ENCODE measurements around the gene FCGR2B. TPM values are rescaled to one million over a fixed set of nuclear protein-coding genes. Genes with fewer than 3 reads are reported as not detected.
"Not testable (repeated sequence)": the region's sequence is repeated elsewhere in the genome, so short reads cannot be mapped to it uniquely, and the experiment has no call there.

Gene FCGR2B
- total RNA-seq, 2 donors from 2014 or later, result not detected

DNA sequence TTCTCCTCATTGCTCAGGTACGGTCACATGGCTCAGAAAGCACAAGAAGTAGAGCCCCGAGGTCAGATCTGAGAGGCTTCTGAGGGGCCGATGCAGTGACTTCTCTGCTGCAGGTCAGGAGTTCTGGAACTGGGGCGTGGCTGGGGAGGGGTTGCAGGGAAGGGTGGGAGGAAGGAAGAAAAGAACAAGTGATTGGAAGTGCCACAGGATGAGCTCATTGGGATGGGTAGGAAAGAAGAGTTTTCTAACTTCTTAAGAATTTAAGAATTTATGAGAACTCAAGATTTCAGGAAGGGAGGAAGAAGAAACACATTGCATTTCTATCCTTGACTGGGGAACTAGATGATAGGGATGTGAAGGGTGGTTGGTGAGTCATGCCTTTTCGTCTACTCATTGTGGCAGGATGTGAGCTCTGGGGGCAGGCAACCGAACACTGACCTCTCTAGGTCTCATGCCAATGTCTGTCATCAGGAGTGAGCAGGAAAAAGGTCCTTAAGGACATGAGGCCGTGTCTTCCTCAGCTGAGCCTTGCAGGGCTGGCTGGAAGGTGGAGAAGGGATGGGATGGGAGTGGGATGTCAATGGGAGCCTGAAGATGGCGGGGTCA, 58.9 kb downstream of the FCGR2B start:
- DNase-seq (peak in 1 of 2 donors; percentile 22), ATAC-seq (replicated peaks in 1 of 2) (peak in 1 of 2 donors; percentile 26)
- Mint-ChIP-seq H3K27ac (no peak overlapping the region), H3K27me3 (ENCODE audit: low read depth) (peaks cover 58% of the 10 kb centered on the region), H3K4me1 (ENCODE audit: low read depth) (peaks cover 42% of the 10 kb centered on the region), H3K9me3 (no peaks in the 10 kb centered on the region), H3K4me3 (no peak overlapping the region), H3K36me3 (ENCODE audit: insufficient read depth in 2 of 2) (peaks cover 0 to 2% of the 10 kb centered on the region in 2 donors)

DNA sequence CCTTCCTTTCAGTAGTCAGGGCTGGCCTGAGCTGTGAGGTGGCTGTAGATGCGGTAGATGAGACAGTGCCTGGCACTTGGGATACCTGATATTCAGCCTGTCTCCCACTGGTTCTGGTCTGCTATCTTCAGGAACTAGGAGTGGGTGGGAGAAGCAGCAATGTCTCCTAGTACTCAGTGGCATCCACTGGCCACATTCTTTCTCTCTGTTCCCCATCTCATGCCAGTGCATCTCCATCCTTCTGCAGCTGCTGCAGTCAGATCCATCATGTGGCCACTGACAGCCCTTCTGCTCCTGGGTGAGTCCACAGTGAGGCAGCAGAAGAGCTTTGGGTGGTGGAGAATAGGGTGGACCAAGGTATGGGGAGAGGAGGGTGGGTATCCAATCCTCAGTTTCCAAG, 59.5 kb downstream of the FCGR2B start:
- Mint-ChIP-seq H3K36me3 (ENCODE audit: insufficient read depth in 2 of 2) (peaks cover 0 to 2% of the 10 kb centered on the region in 2 donors), H3K9me3 (no peaks in the 10 kb centered on the region), H3K4me3 (no peak overlapping the region), H3K27me3 (ENCODE audit: low read depth) (peaks cover 52% of the 10 kb centered on the region), H3K4me1 (ENCODE audit: low read depth) (peaks cover 43% of the 10 kb centered on the region), H3K27ac (no peak overlapping the region)
- no peak for DNase-seq
- no peak for ATAC-seq (replicated peaks in 1 of 2)

DNA sequence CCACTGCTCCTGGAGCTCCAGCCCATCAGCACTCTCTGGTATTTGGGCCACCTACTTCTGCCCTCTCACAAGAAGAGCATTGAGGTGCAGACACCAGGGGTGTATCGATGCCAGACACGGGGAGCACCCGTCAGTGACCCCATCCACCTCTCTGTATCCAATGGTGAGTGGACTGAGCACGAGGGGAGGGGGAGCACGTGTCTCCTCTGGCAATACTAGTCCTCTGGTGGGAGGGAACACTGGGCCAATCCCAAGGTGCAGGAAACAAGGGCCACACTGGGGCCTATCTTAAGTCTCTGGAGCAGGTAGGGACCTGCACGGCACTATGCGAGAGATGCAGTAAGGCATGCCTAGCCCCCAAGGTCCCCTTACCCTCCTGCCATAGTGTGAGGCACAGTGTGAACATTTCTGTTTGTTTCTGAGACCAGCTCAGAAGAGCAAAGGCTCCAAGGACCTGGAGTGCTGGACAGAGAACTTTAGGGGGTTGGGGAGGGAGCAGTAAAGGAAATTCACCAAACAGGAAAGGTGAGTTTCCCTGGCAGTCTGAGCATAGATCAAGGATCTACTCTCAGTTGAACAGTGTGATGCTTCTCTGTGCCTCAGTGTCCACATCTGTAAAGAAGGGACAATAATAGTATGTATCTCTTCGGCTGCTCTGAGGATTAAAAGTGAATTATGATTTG, 60.7 kb downstream of the FCGR2B start:
- Mint-ChIP-seq H3K27ac (no peak overlapping the region), H3K4me3 (no peak overlapping the region), H3K36me3 (ENCODE audit: insufficient read depth in 2 of 2) (peaks cover 2% of the 10 kb centered on the region in 2 donors), H3K9me3 (no peaks in the 10 kb centered on the region), H3K27me3 (ENCODE audit: low read depth) (peaks cover 53% of the 10 kb centered on the region), H3K4me1 (ENCODE audit: low read depth) (peaks cover 53% of the 10 kb centered on the region)
- ATAC-seq (replicated peaks in 1 of 2) (no peak), DNase-seq (no peak)

DNA sequence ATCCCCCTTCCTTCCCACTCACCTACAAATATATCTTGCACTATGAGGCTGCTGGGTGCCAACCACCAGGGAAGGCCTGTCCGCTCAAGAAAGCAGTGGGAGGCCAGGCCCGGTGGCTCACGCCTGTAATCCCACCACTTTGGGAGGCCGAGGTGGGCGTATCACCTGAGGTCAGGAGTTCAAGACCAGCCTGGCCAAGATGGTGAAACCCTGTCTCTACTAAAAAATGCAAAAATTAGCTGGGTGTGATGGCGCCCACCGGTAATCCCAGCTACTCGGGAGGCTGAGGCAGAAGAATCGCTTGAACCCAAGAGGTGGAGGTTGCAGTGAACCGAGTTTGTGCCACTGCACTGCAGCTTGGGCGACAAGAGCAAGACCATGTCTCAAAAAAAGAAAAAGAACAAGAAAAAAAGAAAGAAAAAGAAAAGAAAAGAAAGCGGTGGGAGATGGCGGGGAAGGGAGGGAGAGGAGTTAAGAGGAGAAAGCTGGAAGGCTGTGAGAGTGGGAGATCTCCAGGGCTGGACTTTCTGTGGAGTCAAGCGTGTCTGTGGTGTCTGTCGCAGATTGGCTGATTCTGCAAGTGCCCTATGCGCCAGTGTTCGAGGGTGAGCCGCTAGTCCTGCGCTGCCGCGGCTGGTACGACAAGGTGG, 62.4 kb downstream of the FCGR2B start:
- Mint-ChIP-seq H3K4me1 (ENCODE audit: low read depth) (peaks cover 60% of the 10 kb centered on the region), H3K4me3 (peak overlapping the region; percentile 93 to 98), H3K27me3 (ENCODE audit: low read depth) (peaks cover 48% of the 10 kb centered on the region)
- ATAC-seq (replicated peaks in 1 of 2); DNase-seq; H3K27ac Mint-ChIP-seq; H3K9me3 Mint-ChIP-seq; H3K36me3 Mint-ChIP-seq (ENCODE audit: insufficient read depth in 2 of 2): not testable (repeated sequence)

DNA sequence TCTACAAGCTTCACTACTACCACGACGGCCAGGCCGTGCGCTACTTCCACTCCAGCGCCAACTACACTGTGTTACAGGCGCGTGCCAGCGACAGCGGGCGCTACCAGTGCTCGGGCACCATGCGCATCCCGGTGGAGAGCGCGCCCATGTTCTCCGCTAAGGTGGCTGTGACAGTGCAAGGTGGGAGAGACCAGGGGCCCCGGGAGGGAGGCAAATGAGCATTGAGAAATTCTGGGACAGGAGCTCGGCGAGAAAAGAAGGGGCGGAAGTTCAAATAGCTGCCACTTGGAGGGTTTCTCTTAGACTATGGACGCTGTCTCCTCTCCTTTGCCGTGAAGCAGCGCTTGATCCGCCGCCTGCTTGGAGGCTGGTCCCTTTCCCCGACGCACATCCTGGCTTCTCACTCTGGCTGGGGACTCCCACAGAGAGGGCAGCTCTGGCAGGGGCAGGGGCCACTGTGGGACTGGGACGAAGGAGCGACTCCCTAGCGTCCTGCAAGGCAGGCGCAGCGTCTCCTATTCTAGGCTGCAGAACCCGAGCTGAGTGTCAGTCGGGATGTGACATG, 63.0 kb downstream of the FCGR2B start:
- peaks cover 2% of the 10 kb centered on the region in 2 donors for H3K36me3 Mint-ChIP-seq (ENCODE audit: insufficient read depth in 2 of 2)
- H3K4me1 Mint-ChIP-seq (ENCODE audit: low read depth), result peaks cover 66% of the 10 kb centered on the region
- peak; percentile 32 to 35 for DNase-seq
- H3K4me3 Mint-ChIP-seq, result peak overlapping the region; percentile 93 to 98
- no peaks in the 10 kb centered on the region for H3K9me3 Mint-ChIP-seq
- peaks cover 50% of the 10 kb centered on the region for H3K27me3 Mint-ChIP-seq (ENCODE audit: low read depth)
- H3K27ac Mint-ChIP-seq, result no peak overlapping the region
- peak; percentile 26 to 31 for ATAC-seq (replicated peaks in 1 of 2)

DNA sequence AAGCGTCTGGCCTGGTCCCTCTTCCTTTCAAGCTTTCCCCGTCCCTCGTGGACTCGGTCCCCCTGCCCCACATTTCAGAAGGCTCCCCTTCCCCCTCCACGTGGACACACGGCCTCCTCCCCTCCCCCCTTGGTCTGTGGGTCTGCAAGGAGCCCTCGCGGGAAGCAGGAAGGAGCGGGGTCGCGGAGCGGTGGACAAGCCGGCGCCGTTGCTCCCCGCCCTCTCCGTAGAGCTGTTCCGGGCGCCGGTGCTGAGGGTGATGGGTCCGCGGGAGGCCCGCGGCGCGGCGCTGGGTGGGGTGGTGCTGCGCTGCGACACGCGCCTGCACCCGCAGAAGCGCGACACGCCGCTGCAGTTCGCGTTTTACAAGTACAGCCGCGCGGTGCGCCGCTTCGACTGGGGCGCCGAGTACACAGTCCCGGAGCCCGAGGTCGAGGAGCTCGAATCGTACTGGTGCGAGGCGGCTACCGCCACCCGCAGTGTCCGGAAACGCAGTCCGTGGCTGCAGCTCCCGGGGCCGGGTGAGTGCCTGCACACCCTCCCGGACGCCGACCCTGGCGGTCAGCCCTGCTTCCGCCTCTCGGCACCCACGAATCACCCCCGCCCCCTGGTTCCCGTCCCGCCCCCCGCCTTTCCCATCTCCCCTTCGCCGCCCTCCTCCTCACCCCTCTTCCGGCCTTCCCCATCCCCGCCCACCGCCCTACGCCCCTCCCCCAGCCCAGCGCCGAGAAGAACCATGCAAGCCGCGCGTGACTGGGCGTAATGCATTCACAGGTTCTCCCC, 63.7 kb downstream of the FCGR2B start:
- peaks cover 2% of the 10 kb centered on the region in 2 donors for H3K36me3 Mint-ChIP-seq (ENCODE audit: insufficient read depth in 2 of 2)
- peaks cover 57% of the 10 kb centered on the region for H3K27me3 Mint-ChIP-seq (ENCODE audit: low read depth)
- ATAC-seq (replicated peaks in 1 of 2) (peak; percentile 50 to 62), DNase-seq (peak; percentile 59 to 67)
- no peaks in the 10 kb centered on the region for H3K9me3 Mint-ChIP-seq
- peaks cover 68% of the 10 kb centered on the region for H3K4me1 Mint-ChIP-seq (ENCODE audit: low read depth)
- H3K4me3 Mint-ChIP-seq, result peak overlapping the region; percentile 93 to 98
- no peak overlapping the region for H3K27ac Mint-ChIP-seq

DNA sequence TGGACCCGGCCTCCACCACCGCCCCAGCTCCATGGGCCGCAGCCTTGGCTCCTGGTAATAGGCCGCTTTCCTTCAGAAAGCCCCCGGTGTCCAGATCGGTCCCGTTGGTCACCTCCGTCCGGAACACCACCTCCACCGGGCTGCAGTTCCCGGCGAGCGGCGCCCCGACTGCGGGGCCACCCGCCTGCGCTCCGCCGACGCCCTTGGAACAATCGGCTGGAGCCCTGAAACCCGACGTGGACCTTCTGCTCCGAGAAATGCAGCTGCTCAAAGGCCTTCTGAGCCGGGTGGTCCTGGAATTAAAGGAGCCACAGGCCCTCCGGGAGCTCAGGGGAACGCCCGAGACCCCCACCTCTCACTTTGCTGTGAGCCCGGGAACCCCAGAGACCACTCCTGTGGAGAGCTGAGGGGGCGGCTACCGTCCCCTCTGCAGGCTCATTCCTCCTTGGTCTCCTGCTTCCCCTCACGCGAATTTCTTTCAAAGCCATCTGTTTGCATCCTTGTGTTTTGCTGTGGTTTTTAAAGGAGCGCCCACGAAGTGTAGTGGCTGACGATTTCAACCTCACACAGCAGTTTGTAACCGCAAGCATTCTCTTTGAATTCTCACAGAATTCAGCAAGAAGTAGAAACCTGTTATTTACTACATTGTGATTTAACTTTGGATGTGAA, 64.4 kb downstream of the FCGR2B start:
- peak; percentile 31 to 48 for DNase-seq
- Mint-ChIP-seq H3K4me1 (ENCODE audit: low read depth) (peaks cover 63% of the 10 kb centered on the region), H3K9me3 (no peaks in the 10 kb centered on the region), H3K4me3 (peak overlapping the region; percentile 93 to 98), H3K36me3 (ENCODE audit: insufficient read depth in 2 of 2) (peaks cover 2% of the 10 kb centered on the region in 2 donors), H3K27me3 (ENCODE audit: low read depth) (peaks cover 56% of the 10 kb centered on the region), H3K27ac (peak overlapping the region; percentile 88)
- peak; percentile 31 to 38 for ATAC-seq (replicated peaks in 1 of 2)

Other genes starting within 250 kb of the FCGR2B start
- gene FCGR2A, start 157.7 kb upstream of the FCGR2B start, total RNA-seq, result under 1 TPM; 0.43 to 0.88 TPM
- under 1 TPM; 0.24 to 0.53 TPM for gene HSPA6, start 138.6 kb upstream of the FCGR2B start, total RNA-seq
- gene FCGR3A, start 113.3 kb upstream of the FCGR2B start, total RNA-seq, result 1 to 10 TPM in 1 of 2 donors, under 1 TPM in 1; 0.38 to 1.5 TPM
- gene FCGR3B, start 32.0 kb upstream of the FCGR2B start, total RNA-seq, result under 1 TPM in 1 of 2 donors, not detected in 1; 0.30 TPM
- gene FCRLA, start 44.1 kb downstream of the FCGR2B start, total RNA-seq, result under 1 TPM in 1 of 2 donors, not detected in 1; 0.30 TPM
- gene FCRLB, start 58.4 kb downstream of the FCGR2B start, total RNA-seq, result 1 to 10 TPM in 1 of 2 donors, under 1 TPM in 1; 0.43 to 1.2 TPM
- gene DUSP12, start 86.6 kb downstream of the FCGR2B start, total RNA-seq, result 10 to 100 TPM; 33.0 to 41.1 TPM
- 10 to 100 TPM; 23.7 to 28.4 TPM for gene ATF6, start 103.2 kb downstream of the FCGR2B start, total RNA-seq